RCC 7860 (cell line): ENCODE data around the gene FUBP1.
"Not testable (repeated sequence)": the region's sequence is repeated elsewhere in the genome, so short reads cannot be mapped to it uniquely, and the experiment has no call there.

Experiments used
- DNase-seq: peaks from one replicate; pipeline ENCODE4 v3.0.0-alpha.2; 2015; ENCODE audit warnings: low spot score
- FAIRE-seq: peaks from 2 replicates; lab custom pipeline; 2012; peaks lifted over from hg19 to GRCh38; lab: Jason Lieb, UNC

FUBP1 gene

GRCh38 chr1:77950873-77951272 is 28.0 kb downstream of the FUBP1 start:
- FAIRE-seq = no peak
- DNase-seq = no peak

GRCh38 chr1:77948841-77949424 is 29.9 kb downstream of the FUBP1 start:
- FAIRE-seq = no peak
- no peak for DNase-seq

- no peak for FAIRE-seq
- no peak for DNase-seq
Observed at GRCh38 chr1:77945345-77945744, 33.5 kb downstream of the FUBP1 start.

- DNase-seq = no peak
- FAIRE-seq = no peak
Observed at GRCh38 chr1:77942400-77943140, 36.3 kb downstream of the FUBP1 start.

GRCh38 chr1:77940921-77941570 is 37.8 kb downstream of the FUBP1 start:
- FAIRE-seq = no peak

GRCh38 chr1:77938651-77939050 is 40.2 kb downstream of the FUBP1 start:
- no peak for DNase-seq
- FAIRE-seq = no peak

More at GRCh38 chr1:77940921-77941570, 37.8 kb downstream of the FUBP1 start:
- DNase-seq = no peak

- FAIRE-seq (no peak), DNase-seq (no peak)
Observed at GRCh38 chr1:77929806-77930205, 49.1 kb downstream of the FUBP1 start.

- FAIRE-seq (no peak), DNase-seq (no peak)
Observed at GRCh38 chr1:77927414-77927813, 51.5 kb downstream of the FUBP1 start.

- FAIRE-seq (no peak), DNase-seq (no peak)
Observed at GRCh38 chr1:77926561-77927357, 52.1 kb downstream of the FUBP1 start.

- no peak for FAIRE-seq
- no peak for DNase-seq
Observed at GRCh38 chr1:77925956-77926355, 52.9 kb downstream of the FUBP1 start.

- FAIRE-seq (peak; percentile 48), DNase-seq (no peak)
Observed at GRCh38 chr1:77925518-77925917, 53.4 kb downstream of the FUBP1 start.

- not testable (repeated sequence) for FAIRE-seq, DNase-seq
Observed at GRCh38 chr1:77918918-77919317, 60.0 kb downstream of the FUBP1 start.

GRCh38 chr1:77910116-77910515 is 68.8 kb downstream of the FUBP1 start:
- no peak for DNase-seq
- no peak for FAIRE-seq

GRCh38 chr1:77906624-77907023 is 72.2 kb downstream of the FUBP1 start:
- DNase-seq (no peak), FAIRE-seq (no peak)

GRCh38 chr1:77906019-77906545 is 72.8 kb downstream of the FUBP1 start:
- DNase-seq = no peak
- FAIRE-seq = peak; percentile 66

GRCh38 chr1:77905603-77906002 is 73.3 kb downstream of the FUBP1 start:
- DNase-seq (no peak), FAIRE-seq (no peak)

- no peak for DNase-seq
- peak; percentile 59 for FAIRE-seq
Observed at GRCh38 chr1:77900687-77901293, 78.1 kb downstream of the FUBP1 start.

GRCh38 chr1:77899647-77900320 is 79.1 kb downstream of the FUBP1 start:
- no peak for FAIRE-seq
- no peak for DNase-seq
